Endothelial cell of umbilical vein (primary cell): ENCODE results near the gene ACAD10. TPM values are rescaled to one million over a fixed set of nuclear protein-coding genes. Genes with fewer than 3 reads are reported as not detected.

Source experiments
- BruUV-seq: library from RNA; stranded (reverse); fragments of 400-500 nt; replicated peaks from 2 replicates; lab custom pipeline; 2021; lab: Mats Ljungman, UMichigan
- CTCF ChIA-PET: fragments of 300-600, 350-600 bp; sonication (Branson Sonifier 250); formaldehyde crosslinking; loops from one replicate; lab custom pipeline; 2021; ENCODE audit warnings: antibody characterized with exemption, inconsistent platforms; lab: Charles Lee
- POLR2A ChIA-PET: fragments of 300-600, 350-600 bp; sonication (Branson Sonifier 250); formaldehyde crosslinking; loops from one replicate; lab custom pipeline; 2021; ENCODE audit warnings: antibody characterized with exemption, inconsistent platforms; lab: Charles Lee
- DNase-seq: peaks from one replicate; pipeline ENCODE4 v3.0.0-alpha.2; 2011; ENCODE audit warnings: low read depth, low spot score
- FAIRE-seq: peaks from 2 replicates; lab custom pipeline; 2011; peaks lifted over from hg19 to GRCh38; lab: Jason Lieb, UNC
- H2AFZ ChIP-seq: 2 replicates; pipeline ENCODE4 v1.6.0; 2012; ENCODE audit warnings: low read depth, low read length, control low read depth, inconsistent platforms
- H3K27ac ChIP-seq: 2 replicates; pipeline ENCODE4 v1.5.1; 2011; ENCODE audit warnings: low read depth, mild to moderate bottlenecking, control low read depth, low read length, moderate library complexity; ENCODE audit not compliant: insufficient read depth
- H3K27me3 ChIP-seq, 2 experiments: 2 replicates each; pipeline versions ENCODE4 v1.6.0 to v1.6.1; 2011; ENCODE audit warnings: low read length in 2 of 2, mixed read lengths in 1 of 2; ENCODE audit not compliant: control insufficient read depth in 2 of 2, insufficient read depth in 2 of 2
- H3K36me3 ChIP-seq, 2 experiments: 2 replicates in 1 of 2; 3 replicates in 1 of 2; pipeline ENCODE4 v1.5.1; 2011; ENCODE audit warnings: low read length in 2 of 2, mild to moderate bottlenecking in 1 of 2, moderate library complexity in 1 of 2; ENCODE audit not compliant: control insufficient read depth in 2 of 2, insufficient read depth in 2 of 2; ENCODE audit errors: extremely low read depth in 1 of 2
- H3K4me1 ChIP-seq: 3 replicates; pipeline ENCODE4 v1.5.1; 2011; ENCODE audit warnings: mild to moderate bottlenecking, low read length; ENCODE audit not compliant: control insufficient read depth, insufficient read depth; ENCODE audit errors: extremely low read depth
- H3K4me2 ChIP-seq: 2 replicates; pipeline ENCODE4 v1.6.1; 2011; ENCODE audit warnings: low read length, control low read depth, mixed read lengths; ENCODE audit not compliant: insufficient read depth
- H3K4me3 ChIP-seq, 3 experiments: fragments of 200-600 bp in 1 of 3; sonication (generic), shearing (Covaris generic) in 1 of 3; replicated peaks in 1 of 3; 2 replicates each; pipeline ENCODE4 v1.5.1; 2011 to 2016; ENCODE audit warnings: control low read depth in 3 of 3, low read length in 3 of 3, mild to moderate bottlenecking in 2 of 3, inconsistent platforms in 1 of 3, low read depth in 1 of 3, moderate library complexity in 1 of 3; ENCODE audit not compliant: insufficient read depth in 1 of 3
- H3K79me2 ChIP-seq: 2 replicates; pipeline ENCODE4 v1.6.0; 2012; ENCODE audit warnings: low read length, inconsistent platforms; ENCODE audit not compliant: control insufficient read depth, insufficient read depth
- H3K9ac ChIP-seq: replicated peaks from 2 replicates; pipeline ENCODE3; 2011; ENCODE audit warnings: low read length, control low read depth; ENCODE audit not compliant: insufficient read depth; ENCODE audit errors: extremely low read depth
- H3K9me1 ChIP-seq: replicated peaks from 3 replicates; pipeline ENCODE4 v1.6.0; 2011; ENCODE audit warnings: mild to moderate bottlenecking, low read length; ENCODE audit not compliant: control insufficient read depth, insufficient read depth; ENCODE audit errors: extremely low read depth
- H3K9me3 ChIP-seq: replicated peaks from 2 replicates; pipeline ENCODE4 v1.5.1; 2012; ENCODE audit warnings: low read length, inconsistent platforms; ENCODE audit not compliant: control insufficient read depth, insufficient read depth
- H4K20me1 ChIP-seq: replicated peaks from 2 replicates; pipeline ENCODE3; 2011; ENCODE audit warnings: mild to moderate bottlenecking, low read length; ENCODE audit not compliant: control insufficient read depth, insufficient read depth; ENCODE audit errors: extremely low read depth
- EZH2 ChIP-seq: IDR thresholded peaks from 2 replicates; pipeline ENCODE4 v1.6.1; 2012; ENCODE audit warnings: borderline replicate concordance, low read depth, mild to moderate bottlenecking, moderate library complexity, low read length, inconsistent platforms; ENCODE audit not compliant: severe bottlenecking
- FOS ChIP-seq: IDR thresholded peaks from 2 replicates; pipeline ENCODE4 v1.6.1; 2011; ENCODE audit warnings: mild to moderate bottlenecking, low read length, moderate library complexity, borderline replicate concordance; ENCODE audit not compliant: insufficient read depth
- JUN ChIP-seq: IDR thresholded peaks from 2 replicates; pipeline ENCODE4 v1.6.1; 2011; ENCODE audit warnings: borderline replicate concordance, low read depth; ENCODE audit not compliant: insufficient read length, insufficient read depth
- MYC ChIP-seq: IDR thresholded peaks from one replicate; pipeline ENCODE4 v1.6.1; 2011; ENCODE audit warnings: mild to moderate bottlenecking, low read depth, low read length
- POLR2A ChIP-seq: IDR thresholded peaks from 2 replicates; pipeline ENCODE4 v1.6.1; 2012; ENCODE audit warnings: low read depth, mild to moderate bottlenecking, control low read depth, low read length
- POLR2AphosphoS5 ChIP-seq: IDR thresholded peaks from 2 replicates; pipeline ENCODE4 v1.6.1; 2012; ENCODE audit warnings: low read depth, mild to moderate bottlenecking, control low read depth, low read length, moderate library complexity; ENCODE audit not compliant: insufficient read depth
- dilution Hi-C: fragments of 300-500 bp; cut with MboI; formaldehyde crosslinking; loops from one replicate; pipeline ENCODE4 v1.15.0; 2019; ENCODE audit warnings: low sequenced_read_pairs; ENCODE audit not compliant: extremely low pct_ligation_motif_present
- intact Hi-C: fragments of 100-400 bp; cut with micrococcal nuclease; formaldehyde crosslinking; loops from one replicate; pipeline ENCODE4 v1.10.0; 2022
- polyA plus RNA-seq, 4 experiments: library from polyadenylated mRNA; depleted of rRNA in 3 of 4; stranded (reverse) in 3 of 4; unstranded in 1 of 4; fragments of >200 nt; gene quantifications; 2 replicates each; pipeline versions ENCODE4 v1.2.1 to v1.2.3, GENCODE V29; 2011 to 2012; ENCODE audit warnings: missing spikeins in 1 of 4
- total RNA-seq: library from RNA; stranded (reverse); gene quantifications from 2 replicates; pipeline ENCODE4 v1.2.3, GENCODE V29; 2021
- TF ChIP-seq, protein P1 (sequence below), 2 donors: IDR thresholded peaks; 1 replicate in 1 of 2; 2 replicates in 1 of 2; pipeline ENCODE4 v1.5.1; 2011; ENCODE audit warnings: low read length in 2 of 2, mild to moderate bottlenecking in 2 of 2, moderate library complexity in 2 of 2, control low read depth in 1 of 2, inconsistent platforms in 1 of 2, low read depth in 1 of 2; ENCODE audit not compliant: insufficient read depth in 1 of 2; ENCODE audit errors: extremely low read depth in 1 of 2

ACAD10 gene
- total and polyA plus RNA-seq, 2 donors (not counting 3 experiments of a cell fraction or from before 2014, with no cell fraction given): 15.2 to 16.3 TPM

DNA sequence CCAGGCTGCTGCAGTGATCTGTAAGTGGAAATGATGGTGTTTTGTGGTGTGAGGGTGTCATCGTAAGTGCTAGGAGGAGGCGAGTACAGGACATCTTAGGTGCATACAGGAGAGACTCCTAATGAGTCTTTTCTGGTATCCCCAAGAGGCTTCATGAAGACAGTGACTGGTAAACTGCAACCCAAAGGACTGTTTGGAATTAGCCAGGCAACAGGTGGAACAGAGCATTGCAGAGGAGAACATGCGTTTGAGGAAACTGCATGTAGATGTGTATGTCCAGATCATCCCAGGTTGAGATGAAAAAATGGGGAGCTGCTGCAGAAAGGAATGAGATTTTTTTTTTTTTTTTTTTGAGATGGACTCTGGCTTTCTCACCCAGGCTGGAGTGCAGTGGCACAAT, 5.4 kb downstream of the ACAD10 start:
- intact Hi-C loops: no loop called here
- Histone ChIP-seq H3K4me1 (peaks cover 5% of the 10 kb centered on the region), H3K27me3 (no peaks in the 10 kb centered on the region), H3K27ac (no peak overlapping the region), H3K4me3 (no peak overlapping the region), H3K79me2 (peaks cover 5% of the 10 kb centered on the region), H3K9me1 (no peaks in the 10 kb centered on the region), H3K36me3 (peaks cover 0 to 3% of the 10 kb centered on the region in 2 experiments), H4K20me1 (no peaks in the 10 kb centered on the region), H3K9me3 (no peaks in the 10 kb centered on the region), H3K9ac (no peak overlapping the region), H3K4me2 (no peak overlapping the region), H2AFZ (no peak overlapping the region)
- ChIA-PET POLR2A (no interaction called here), CTCF (interaction anchor here (1.2 kb wide), 1 partner anchor 122 kb away, joined by 4 read pairs; no protein-coding TSS in a partner anchor)
- BruUV-seq: no TSS peak
- no peak for DNase-seq
- TF ChIP-seq FOS (no peak), EZH2 (no peak), POLR2AphosphoS5 (no peak)
- no peak for FAIRE-seq
- dilution Hi-C loops: loop anchor here (25.0 kb wide), 1 partner anchor 121 kb away; no protein-coding TSS in a partner anchor

DNA sequence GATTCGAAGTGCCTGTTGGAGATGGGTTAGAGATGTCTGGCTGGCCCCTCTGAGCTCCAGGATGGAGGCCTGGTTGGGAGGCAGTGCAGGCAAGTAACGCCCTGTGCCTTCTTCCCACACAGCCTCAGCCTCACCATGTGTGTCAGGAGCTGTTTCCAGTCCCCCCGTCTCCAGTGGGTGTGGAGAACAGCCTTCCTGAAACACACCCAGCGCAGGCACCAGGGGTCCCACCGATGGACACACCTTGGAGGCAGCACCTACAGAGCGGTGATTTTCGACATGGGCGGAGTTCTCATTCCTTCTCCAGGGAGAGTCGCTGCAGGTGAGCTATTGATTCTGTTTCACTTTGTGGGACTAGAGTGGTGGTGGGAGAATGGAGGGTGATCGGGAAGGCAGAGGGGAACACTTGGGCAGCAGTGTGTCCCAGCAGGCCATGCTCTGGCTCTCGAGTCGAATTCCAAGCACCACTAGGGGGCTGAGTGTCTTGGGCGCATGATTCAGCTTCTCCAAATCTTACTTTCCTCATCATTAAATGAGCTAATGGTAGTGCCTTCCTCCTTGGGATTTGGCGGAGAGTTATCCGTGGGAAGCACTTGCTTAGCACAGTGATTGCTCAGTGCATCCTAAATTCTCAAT, 6.8 kb downstream of the ACAD10 start:
- no peak overlapping the region for H2AFZ ChIP-seq
- H3K4me1 ChIP-seq: no peaks in the 10 kb centered on the region
- no peak overlapping the region for H3K27ac ChIP-seq
- no peaks in the 10 kb centered on the region for H4K20me1 ChIP-seq
- no peaks in the 10 kb centered on the region for H3K9me3 ChIP-seq
- DNase-seq (no peak), FAIRE-seq (no peak)
- ChIA-PET CTCF (interaction anchor here (0.6 to 1.8 kb wide), 6 partner anchors 11 to 123 kb away, joined by 3 to 28 read pairs (median 4); no protein-coding TSS in a partner anchor), POLR2A (no interaction called here)
- H3K9ac ChIP-seq: no peak overlapping the region
- H3K79me2 ChIP-seq: no peaks in the 10 kb centered on the region
- dilution Hi-C loops (loop anchor here (25.0 kb wide), 1 partner anchor 120 kb away; no protein-coding TSS in a partner anchor), intact Hi-C loops (no loop called here)
- no peaks in the 10 kb centered on the region for H3K9me1 ChIP-seq
- no TSS peak for BruUV-seq
- no peak overlapping the region for H3K4me3 ChIP-seq
- TF ChIP-seq MYC: no peak
- no peak for TF ChIP-seq POLR2A
- TF ChIP-seq JUN: no peak
- TF ChIP-seq, protein P1, sequence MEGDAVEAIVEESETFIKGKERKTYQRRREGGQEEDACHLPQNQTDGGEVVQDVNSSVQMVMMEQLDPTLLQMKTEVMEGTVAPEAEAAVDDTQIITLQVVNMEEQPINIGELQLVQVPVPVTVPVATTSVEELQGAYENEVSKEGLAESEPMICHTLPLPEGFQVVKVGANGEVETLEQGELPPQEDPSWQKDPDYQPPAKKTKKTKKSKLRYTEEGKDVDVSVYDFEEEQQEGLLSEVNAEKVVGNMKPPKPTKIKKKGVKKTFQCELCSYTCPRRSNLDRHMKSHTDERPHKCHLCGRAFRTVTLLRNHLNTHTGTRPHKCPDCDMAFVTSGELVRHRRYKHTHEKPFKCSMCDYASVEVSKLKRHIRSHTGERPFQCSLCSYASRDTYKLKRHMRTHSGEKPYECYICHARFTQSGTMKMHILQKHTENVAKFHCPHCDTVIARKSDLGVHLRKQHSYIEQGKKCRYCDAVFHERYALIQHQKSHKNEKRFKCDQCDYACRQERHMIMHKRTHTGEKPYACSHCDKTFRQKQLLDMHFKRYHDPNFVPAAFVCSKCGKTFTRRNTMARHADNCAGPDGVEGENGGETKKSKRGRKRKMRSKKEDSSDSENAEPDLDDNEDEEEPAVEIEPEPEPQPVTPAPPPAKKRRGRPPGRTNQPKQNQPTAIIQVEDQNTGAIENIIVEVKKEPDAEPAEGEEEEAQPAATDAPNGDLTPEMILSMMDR (IDR thresholded peaks at IDR 0.05; ENCODE audit: extremely low read depth in 1 of 2, insufficient read depth in 1 of 2, low read depth in 1 of 2, low read length in 2 of 2): peak; percentile 26 to 30
- no peak for TF ChIP-seq FOS
- TF ChIP-seq EZH2: no peak
- H3K36me3 ChIP-seq: peaks cover 0 to 3% of the 10 kb centered on the region in 2 experiments
- H3K4me2 ChIP-seq: no peak overlapping the region
- no peaks in the 10 kb centered on the region for H3K27me3 ChIP-seq
